K562 (cell line): ENCODE data around the gene TCF23. TPM values are rescaled to one million over a fixed set of nuclear protein-coding genes. Genes with fewer than 3 reads are reported as not detected.

Experiments used
- BDP1 ChIP-seq: IDR thresholded peaks from 3 replicates; pipeline ENCODE4 v1.6.1; 2011; ENCODE audit not compliant: insufficient read length, insufficient read depth
- CAMTA2 ChIP-seq: fragments of 250-450 bp; sonication (Bioruptor Pico); conservative IDR thresholded peaks from 2 replicates; pipeline ENCODE4 v1.5.1; 2022
- CEBPZ ChIP-seq: fragments of 150-350 bp; IDR thresholded peaks from 2 replicates; pipeline ENCODE4 v1.6.1; 2014; ENCODE audit warnings: low read depth, mild to moderate bottlenecking, low read length, borderline replicate concordance
- CHD1 ChIP-seq: fragments of 200-600 bp; sonication (generic); IDR thresholded peaks from one replicate; pipeline ENCODE4 v1.6.1; 2012; ENCODE audit warnings: mild to moderate bottlenecking, moderate library complexity, low read length, inconsistent platforms
- COPS2 ChIP-seq: fragments of 450-650 bp; conservative IDR thresholded peaks from 2 replicates; pipeline ENCODE4 v1.6.1; 2016; ENCODE audit warnings: mild to moderate bottlenecking, moderate library complexity
- CREB5 ChIP-seq: fragments of 250-450 bp; sonication (Bioruptor Pico); IDR thresholded peaks from 2 replicates; pipeline ENCODE4 v1.5.0; 2020; ENCODE audit warnings: mild to moderate bottlenecking
- CSDE1 ChIP-seq, 2 experiments: fragments of 450-650 bp; IDR thresholded peaks; 2 replicates each; pipeline ENCODE4 v1.6.1; 2016; ENCODE audit warnings: mild to moderate bottlenecking in 1 of 2
- HES1 ChIP-seq: fragments of 450-650 bp; IDR thresholded peaks from 2 replicates; pipeline ENCODE4 v1.6.1; 2016; ENCODE audit warnings: low read depth, mild to moderate bottlenecking, moderate library complexity
- HIVEP1 ChIP-seq: fragments of 250-450 bp; sonication (Bioruptor Pico); IDR thresholded peaks from 2 replicates; pipeline ENCODE4 v1.4.0; 2020; ENCODE audit warnings: mild to moderate bottlenecking
- HMBOX1 ChIP-seq: sonication (generic); IDR thresholded peaks from 2 replicates; pipeline ENCODE4 v1.6.1; 2016
- MAZ ChIP-seq, 2 experiments: fragments of 450-650 bp in 1 of 2; sonication (generic) in 1 of 2; formaldehyde crosslinking; IDR thresholded peaks in 1 of 2; conservative IDR thresholded peaks in 1 of 2; 2 replicates each; pipeline versions ENCODE4 v1.4.0 to v1.5.0; 2020; ENCODE audit warnings: mild to moderate bottlenecking in 1 of 2, missing genetic modification reagents in 1 of 2
- PML ChIP-seq: IDR thresholded peaks from 2 replicates; pipeline ENCODE4 v1.6.1; 2012; ENCODE audit warnings: low read length, inconsistent platforms
- TGIF2 ChIP-seq: sonication (generic); formaldehyde crosslinking; IDR thresholded peaks from 2 replicates; pipeline ENCODE4 v1.8.1; 2022; ENCODE audit warnings: mild to moderate bottlenecking, missing genetic modification reagents, moderate library complexity
- ZBTB2 ChIP-seq: fragments of 450-650 bp; IDR thresholded peaks from 2 replicates; pipeline ENCODE4 v1.6.1; 2016; ENCODE audit warnings: antibody characterized with exemption
- ZBTB43 ChIP-seq: sonication (generic); formaldehyde crosslinking; IDR thresholded peaks from 2 replicates; pipeline ENCODE4 v1.8.0; 2023; ENCODE audit warnings: mild to moderate bottlenecking, missing genetic modification reagents
- ZNF165 ChIP-seq: fragments of 250-450 bp; sonication (Bioruptor Pico); IDR thresholded peaks from 2 replicates; pipeline ENCODE4 v1.4.0; 2020; ENCODE audit warnings: borderline replicate concordance
- ZNF282 ChIP-seq: sonication (generic); formaldehyde crosslinking; IDR thresholded peaks from 2 replicates; pipeline ENCODE4 v1.8.1; 2023; ENCODE audit warnings: missing genetic modification reagents
- polyA plus RNA-seq, 8 experiments: library from polyadenylated mRNA; depleted of rRNA in 4 of 8; stranded (reverse) in 5 of 8; unstranded in 3 of 8; fragments of >200 nt; fragmentation: Nextera tagmentation in 2 of 8; fragmentation: Illumina TruSeq in 1 of 8; extraction: Ambion mirVana in 2 of 8; extraction: Trizol in 1 of 8; gene quantifications; 2 replicates each; pipeline versions ENCODE4 v1.2.1 to v1.2.3, GENCODE V29; 2011 to 2014; ENCODE audit warnings: inconsistent platforms in 1 of 8, missing spikeins in 1 of 8
- total RNA-seq, 7 experiments: library from RNA; depleted of rRNA in 6 of 7; stranded (reverse); fragments of >200 nt in 6 of 7; fragmentation: Illumina TruSeq in 2 of 7; extraction: Trizol in 2 of 7; gene quantifications; 2 replicates each; pipeline versions ENCODE4 v1.2.1 to v1.2.3, GENCODE V29; 2011 to 2021; ENCODE audit warnings: low replicate concordance in 1 of 7

Gene TCF23
- total and polyA plus RNA-seq, 9 of the 15 experiments (the other 6 are each of a cell fraction or from before 2014, with no cell fraction given): 0.07 TPM; not detected in 8

GRCh38 chr2:27133905-27134780, 14.7 kb upstream of the TCF23 start, which contains the start of gene PREB (continued):
- TF ChIP-seq HIVEP1 (CRISPR knock-in tag) (no peak), CSDE1 (IDR thresholded peaks at IDR 0.05) (no peak), ZBTB2 (peak; percentile 100), HES1 (no peak), PML (peak; percentile 67; the same call in 1 of the 2 replicates), ZNF165 (no peak), CAMTA2 (CRISPR knock-in tag) (no peak), CEBPZ (no peak), CHD1 (peak; percentile 88), MAZ (CRISPR knock-in tag; conservative IDR thresholded peaks at IDR 0.05 in 1 of 2, IDR thresholded peaks at IDR 0.05 in 1 of 2) (no peak; a peak in 1 of 4 replicates), HMBOX1 (no peak), BDP1 (no peak), ZNF282 (CRISPR knock-in tag) (no peak), COPS2 (no peak), ZBTB43 (no peak), CREB5 (no peak), TGIF2 (CRISPR knock-in tag) (0 out of 2 replicates have a peak, but pooled peaks have one; percentile 30)
